Measurements from ENCODE around the gene NTN3.

- TF ChIP-seq CTCF (conservative IDR thresholded peaks at IDR 0.05) (no peak), ZFX (IDR thresholded peaks at IDR 0.05) (no peak)
Measured at GRCh38 chr16:2478279-2478678, 7.2 kb downstream of the NTN3 start.

Measured in C4-2B (cell line).